Measurements from ENCODE around the gene NRG4.

NRG4 gene

GRCh38 chr15:75955720-75956119 is 56.5 kb downstream of the NRG4 start:
- TF ChIP-seq CTCF (IDR thresholded peaks at IDR 0.05; ENCODE audit: extremely low read depth, missing control alignments) = no peak
- no peak for DNase-seq (ENCODE audit: low spot score)

GRCh38 chr15:75952525-75952924 is 59.7 kb downstream of the NRG4 start:
- TF ChIP-seq CTCF (IDR thresholded peaks at IDR 0.05; ENCODE audit: extremely low read depth, missing control alignments) = no peak
- no peak for DNase-seq (ENCODE audit: low spot score)

GRCh38 chr15:75948761-75949296 is 63.4 kb downstream of the NRG4 start:
- no peak for DNase-seq (ENCODE audit: low spot score)
- TF ChIP-seq CTCF (IDR thresholded peaks at IDR 0.05; ENCODE audit: extremely low read depth, missing control alignments) = no peak

GRCh38 chr15:75947092-75947491 is 65.1 kb downstream of the NRG4 start:
- DNase-seq (ENCODE audit: low spot score) = no peak
- no peak for TF ChIP-seq CTCF (IDR thresholded peaks at IDR 0.05; ENCODE audit: extremely low read depth, missing control alignments)

- no peak for TF ChIP-seq CTCF (IDR thresholded peaks at IDR 0.05; ENCODE audit: extremely low read depth, missing control alignments)
- no peak for DNase-seq (ENCODE audit: low spot score)
Observed at GRCh38 chr15:75945953-75946352, 66.3 kb downstream of the NRG4 start.

- DNase-seq (ENCODE audit: low spot score) = no peak
- TF ChIP-seq CTCF (IDR thresholded peaks at IDR 0.05; ENCODE audit: extremely low read depth, missing control alignments) = no peak
Observed at GRCh38 chr15:75943713-75944215, 68.5 kb downstream of the NRG4 start.

- TF ChIP-seq CTCF (IDR thresholded peaks at IDR 0.05; ENCODE audit: extremely low read depth, missing control alignments) = no peak
- DNase-seq (ENCODE audit: low spot score) = no peak
Observed at GRCh38 chr15:75943246-75943645, 69.0 kb downstream of the NRG4 start.

Measured in GM20000 (cell line).